ENCODE data around the gene YIF1A.

Gene YIF1A

GRCh38 chr11:66243782-66244535 lies 45.0 kb downstream of the YIF1A start:
- DNase-seq (ENCODE audit: low spot score), result no peak

- DNase-seq (ENCODE audit: low spot score), result no peak
Measured at GRCh38 chr11:66242095-66242765, 46.7 kb downstream of the YIF1A start.

- no peak for DNase-seq (ENCODE audit: low spot score)
Measured at GRCh38 chr11:66240781-66241136, 48.2 kb downstream of the YIF1A start.

- DNase-seq (ENCODE audit: low spot score), result no peak
Measured at GRCh38 chr11:66239998-66240780, 48.8 kb downstream of the YIF1A start.

- no peak for DNase-seq (ENCODE audit: low spot score)
Measured at GRCh38 chr11:66239511-66239910, 49.4 kb downstream of the YIF1A start.

GRCh38 chr11:66238786-66239413 lies 50.0 kb downstream of the YIF1A start:
- DNase-seq (ENCODE audit: low spot score), result no peak

GRCh38 chr11:66237867-66238266 lies 51.1 kb downstream of the YIF1A start:
- no peak for DNase-seq (ENCODE audit: low spot score)

GRCh38 chr11:66235141-66235540 lies 53.8 kb downstream of the YIF1A start:
- DNase-seq (ENCODE audit: low spot score), result no peak

Data from AG20443 (cell line).